Kidney (tissue), 14 donors: ENCODE measurements around the gene CST3. TPM values are rescaled to one million over a fixed set of nuclear protein-coding genes. Genes with fewer than 3 reads are reported as not detected.

Source experiments
- DNase-seq, 5 donors: peaks; one replicate each; pipeline ENCODE4 v3.0.0-alpha.2; 2013 to 2020
- FAIRE-seq: peaks from 2 replicates; lab custom pipeline; 2012; peaks lifted over from hg19 to GRCh38; lab: Jason Lieb, UNC
- H3K27ac ChIP-seq, 2 donors: one replicate each; pipeline ENCODE4 v1.7.0; 2013; ENCODE audit warnings: low read depth in 2 of 2, low read length in 2 of 2, inconsistent platforms in 1 of 2
- H3K27me3 ChIP-seq: one replicate; pipeline ENCODE4 v1.7.1; 2013; ENCODE audit warnings: low read length, inconsistent platforms; ENCODE audit not compliant: control insufficient read depth, insufficient read depth
- H3K36me3 ChIP-seq, 3 donors: one replicate each; pipeline versions ENCODE4 v1.7.0 to v1.7.1; 2013; ENCODE audit warnings: low read length in 3 of 3, control low read depth in 1 of 3, inconsistent platforms in 1 of 3; ENCODE audit not compliant: insufficient read depth in 3 of 3, control insufficient read depth in 2 of 3
- H3K4me1 ChIP-seq, 3 donors: one replicate each; pipeline versions ENCODE4 v1.7.0 to v1.7.1; 2013; ENCODE audit warnings: low read length in 3 of 3, inconsistent platforms in 1 of 3, low read depth in 1 of 3; ENCODE audit not compliant: control insufficient read depth in 2 of 3, insufficient read depth in 2 of 3
- H3K4me3 ChIP-seq, 3 donors: one replicate each; pipeline versions ENCODE4 v1.7.0 to v1.8.1; 2013; ENCODE audit warnings: low read length in 3 of 3, control low read depth in 1 of 3, inconsistent platforms in 1 of 3
- H3K9ac ChIP-seq, 3 donors: one replicate each; pipeline versions ENCODE4 v1.7.0 to v1.7.1; 2013; ENCODE audit warnings: low read length in 3 of 3, control low read depth in 1 of 3, inconsistent platforms in 1 of 3
- H3K9me3 ChIP-seq, 3 donors: one replicate each; pipeline versions ENCODE4 v1.7.0 to v1.7.1; 2013; ENCODE audit warnings: low read length in 3 of 3, control low read depth in 1 of 3, inconsistent platforms in 1 of 3; ENCODE audit not compliant: control insufficient read depth in 2 of 3, insufficient read depth in 1 of 3
- CTCF ChIP-seq: IDR thresholded peaks from 3 replicates; pipeline ENCODE4 v1.5.1; 2012; ENCODE audit warnings: mild to moderate bottlenecking, moderate library complexity, borderline replicate concordance; ENCODE audit not compliant: insufficient read depth; ENCODE audit errors: extremely low read depth
- intact Hi-C: fragments of 100-400 bp; cut with DNase I; formaldehyde crosslinking; loops from one replicate; pipeline ENCODE4 v1.11.1; 2022
- polyA plus RNA-seq: library from polyadenylated mRNA; stranded (reverse); fragments of 350-450 nt; fragmentation: Illumina TruSeq; extraction: RNeasy Lipid Tissue Mini Kit (QIAGEN cat#74804); gene quantifications from one replicate; pipeline ENCODE4 v1.2.3, GENCODE V29; 2014; ENCODE audit warnings: low read depth, low replicate concordance; ENCODE audit not compliant: insufficient read depth
- total RNA-seq: library from RNA; stranded (reverse); fragmentation: NEBNext Ultra II Directional; extraction: Animal tissue kit (Norgen Biotek cat#: 25700); gene quantifications from one replicate; pipeline ENCODE4 v1.2.1, GENCODE V29; 2021
- donor health status: control.
- donor health status: control.
- donor health status: control.
- donor health status: control.
- donor health status: control.
- donor health status: DM: yes; HTN: yes; CAD: no.
- donor health status: Normal renal cell carcinoma (clear cell type).

The CST3 gene
- total and polyA plus RNA-seq, 2 donors from 2014 or later = 852 to 942 TPM

DNA sequence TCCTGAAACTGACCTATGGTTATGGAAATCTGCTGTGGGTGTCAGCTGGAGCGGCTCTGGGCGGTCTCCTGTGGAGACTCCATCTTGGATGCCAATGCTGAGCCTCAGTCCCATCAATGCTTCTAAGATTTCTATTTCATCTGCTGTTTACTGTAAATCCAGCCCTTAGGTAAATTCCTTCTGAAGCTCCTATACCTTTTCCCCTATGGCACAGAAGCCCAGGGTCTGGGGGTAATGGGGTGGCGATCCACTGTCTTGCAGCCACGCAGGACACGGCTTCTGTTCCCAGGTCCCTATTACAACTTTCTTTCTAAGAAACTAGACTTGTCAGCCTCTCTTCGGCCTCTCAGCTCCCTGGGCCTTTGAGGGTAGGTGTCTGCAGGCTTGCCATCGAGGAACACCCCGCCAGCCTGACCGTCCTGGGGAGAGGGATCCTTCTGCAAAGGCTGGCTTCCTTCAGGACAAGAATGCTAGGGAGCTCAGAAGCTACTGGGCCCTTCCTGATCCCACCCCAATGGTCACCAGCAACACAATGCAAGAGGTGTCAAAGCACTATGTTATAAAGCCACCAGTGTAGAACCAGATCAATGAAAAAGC is 6.4 kb downstream of the CST3 start:
- no peak for DNase-seq
- intact Hi-C loops = no loop called here
- Histone ChIP-seq H3K9ac (no peak overlapping the region), H3K36me3 (peaks cover 4 to 15% (median 4%) of the 10 kb centered on the region in 3 donors), H3K27ac (no peak overlapping the region), H3K27me3 (no peaks in the 10 kb centered on the region), H3K4me1 (peaks cover 0 to 18% (median 10%) of the 10 kb centered on the region in 3 donors), H3K9me3 (no peaks in the 10 kb centered on the region), H3K4me3 (no peak overlapping the region)
- no peak for FAIRE-seq
- no peak for TF ChIP-seq CTCF

DNA sequence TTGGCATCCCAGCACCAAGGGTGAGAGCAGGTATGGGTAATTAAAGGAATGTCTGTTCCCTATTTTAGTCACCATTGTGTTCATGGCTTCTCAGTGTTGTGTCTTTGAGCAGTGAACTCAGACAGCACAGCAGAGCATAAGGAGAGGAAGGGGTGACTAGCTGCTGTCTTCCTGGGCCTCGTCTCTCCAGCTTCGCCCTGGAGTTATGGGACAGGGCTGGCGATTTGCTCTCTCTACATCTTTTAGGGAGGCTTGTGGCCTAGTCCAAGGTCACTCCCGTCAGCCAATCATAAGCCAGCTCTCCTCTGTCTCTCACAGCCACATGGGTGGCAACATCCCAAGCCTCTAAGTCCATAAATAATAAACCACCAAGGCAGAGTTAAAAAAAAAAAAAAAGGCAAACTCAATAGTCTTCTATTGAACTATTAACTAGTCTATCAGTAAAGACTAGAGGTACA is 7.3 kb downstream of the CST3 start:
- no peak overlapping the region for H3K9ac ChIP-seq
- intact Hi-C loops = no loop called here
- H3K27ac ChIP-seq = no peak overlapping the region
- no peak for TF ChIP-seq CTCF
- no peaks in the 10 kb centered on the region for H3K9me3 ChIP-seq
- DNase-seq (no peak), FAIRE-seq (no peak)
- H3K36me3 ChIP-seq = peaks cover 4 to 15% (median 4%) of the 10 kb centered on the region in 3 donors
- H3K4me3 ChIP-seq = no peak overlapping the region
- peaks cover 0 to 11% (median 5%) of the 10 kb centered on the region in 3 donors for H3K4me1 ChIP-seq
- H3K27me3 ChIP-seq = no peaks in the 10 kb centered on the region

- DNase-seq = no peak
- no peak for FAIRE-seq
- Histone ChIP-seq H3K27me3 (no peaks in the 10 kb centered on the region), H3K4me1 (peaks cover 0 to 4% (median 4%) of the 10 kb centered on the region in 3 donors), H3K9me3 (no peaks in the 10 kb centered on the region), H3K36me3 (peaks cover 2 to 13% (median 2%) of the 10 kb centered on the region in 3 donors), H3K27ac (no peak overlapping the region), H3K4me3 (no peak overlapping the region), H3K9ac (no peak overlapping the region)
- intact Hi-C loops = no loop called here
- TF ChIP-seq CTCF = no peak
Measured at GRCh38 chr20:23629542-23630391, 8.0 kb downstream of the CST3 start.
